C1 segment of cervical spinal cord (tissue), 14 donors: ENCODE measurements around the gene FAR2.
"Not testable (repeated sequence)": the region's sequence is repeated elsewhere in the genome, so short reads cannot be mapped to it uniquely, and the experiment has no call there.

Experiments used
- DNase-seq, 14 donors: peaks; one replicate each; lab custom pipeline; 2025; lab: John Stamatoyannopoulos, UW

FAR2 gene

GRCh38 chr12:29234552-29234951 lies 85.5 kb downstream of the FAR2 start:
- DNase-seq, result no peak

DNA sequence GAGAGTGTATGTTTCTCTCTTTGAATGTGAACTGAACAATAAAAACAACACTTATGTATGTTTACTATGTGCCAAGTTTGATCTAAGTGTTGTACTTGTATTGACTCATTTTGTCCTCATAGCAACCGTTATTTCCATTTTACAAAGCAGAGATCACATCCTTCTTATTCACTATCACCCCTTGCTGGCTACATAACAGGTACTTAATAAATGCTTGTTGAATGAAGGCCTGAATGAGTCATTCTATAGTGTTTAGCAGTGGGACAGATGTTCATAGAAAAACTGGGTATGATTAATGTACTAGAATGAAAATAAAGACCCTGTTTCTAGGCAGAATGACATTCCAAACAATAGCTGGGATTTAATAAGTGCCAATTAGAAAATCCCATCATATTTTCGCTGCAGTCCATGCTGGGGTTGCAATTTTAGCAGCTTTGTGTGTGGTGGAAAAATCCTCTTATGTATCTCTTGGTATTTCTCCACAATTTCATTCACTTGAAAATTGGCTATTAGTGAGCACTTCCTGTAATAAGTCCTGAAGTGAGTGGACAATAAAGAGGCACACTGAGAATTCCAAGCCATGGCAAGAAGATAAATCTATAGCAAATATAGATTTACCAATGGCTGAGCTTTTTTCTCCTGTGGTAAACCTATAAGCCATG lies 86.0 kb downstream of the FAR2 start:
- DNase-seq, result no peak

- DNase-seq, result no peak
Observed at GRCh38 chr12:29238822-29239291, 89.8 kb downstream of the FAR2 start.

DNA sequence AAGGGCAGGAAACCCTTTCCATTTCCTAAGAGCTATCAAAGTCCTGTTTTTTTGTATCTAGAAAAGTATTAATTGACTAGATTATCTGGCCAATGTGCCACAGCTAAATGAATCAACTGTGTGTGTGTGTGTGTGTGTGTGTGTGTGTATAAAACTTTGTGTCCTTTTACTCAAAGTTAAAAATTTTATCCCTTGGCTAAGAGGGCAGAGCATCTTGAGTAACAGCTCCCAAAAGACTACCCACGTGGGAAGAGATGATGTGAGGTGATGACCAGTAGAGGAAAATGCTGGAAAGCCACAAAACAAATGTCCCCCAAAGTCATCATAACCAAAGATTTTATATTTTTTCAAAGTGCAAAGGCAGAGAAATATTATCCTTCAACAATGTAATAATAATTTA lies 90.3 kb downstream of the FAR2 start:
- DNase-seq, result no peak

DNA sequence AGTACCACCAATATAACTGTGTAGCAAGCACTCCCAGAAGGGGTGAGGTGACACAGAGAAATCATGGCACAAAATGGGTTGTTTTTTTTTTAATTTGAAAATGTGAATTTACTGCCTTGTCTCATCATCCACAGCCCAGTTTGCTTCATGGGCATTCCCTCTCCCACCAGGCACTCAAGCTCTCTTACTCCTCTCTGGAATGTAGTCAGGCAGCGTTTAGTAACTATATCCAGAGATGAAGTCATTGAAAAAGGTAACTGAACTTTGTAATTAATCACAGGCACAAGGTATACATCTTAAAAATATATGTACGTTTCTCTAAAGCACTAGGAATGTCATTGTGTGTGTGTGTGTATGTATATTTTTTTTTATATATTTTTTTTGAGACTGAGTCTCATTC lies 91.4 kb downstream of the FAR2 start:
- DNase-seq, result no peak

GRCh38 chr12:29241821-29242591 lies 92.9 kb downstream of the FAR2 start:
- peak in 5 of 14 donors; percentile 4 to 23 (median 9) for DNase-seq

- no peak for DNase-seq
Observed at GRCh38 chr12:29242921-29243431, 93.9 kb downstream of the FAR2 start.

DNA sequence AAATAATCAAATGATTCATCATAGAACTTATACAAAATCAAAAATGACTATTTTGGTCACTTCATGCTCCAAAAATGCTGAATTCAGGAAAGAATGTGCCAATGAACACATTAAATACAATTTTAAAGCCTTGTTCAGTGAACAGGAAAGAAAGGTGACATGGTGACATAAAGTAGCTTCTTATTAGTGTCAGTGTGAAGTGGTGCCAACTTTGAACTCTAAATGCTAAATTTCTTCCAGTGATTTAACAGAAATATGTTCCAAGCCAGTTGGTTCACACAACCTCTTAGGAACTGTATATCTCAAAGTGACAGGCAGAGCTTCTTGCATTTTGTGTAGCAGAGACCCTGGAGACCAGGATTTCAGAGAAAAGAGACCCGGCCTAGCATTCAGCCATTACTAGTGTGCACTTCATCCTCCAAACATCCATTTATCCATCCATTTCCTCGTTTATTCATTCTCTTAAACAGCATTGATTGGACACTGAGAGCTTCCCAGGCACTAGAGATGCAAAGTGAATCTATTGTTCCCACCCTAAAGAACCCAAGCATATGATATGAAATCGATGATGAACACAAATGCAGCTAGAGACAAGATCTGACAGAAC lies 95.2 kb downstream of the FAR2 start:
- no peak for DNase-seq

GRCh38 chr12:29245246-29245645 lies 96.2 kb downstream of the FAR2 start:
- no peak for DNase-seq

- no peak for DNase-seq
Observed at GRCh38 chr12:29249930-29250329, 100.9 kb downstream of the FAR2 start.

DNA sequence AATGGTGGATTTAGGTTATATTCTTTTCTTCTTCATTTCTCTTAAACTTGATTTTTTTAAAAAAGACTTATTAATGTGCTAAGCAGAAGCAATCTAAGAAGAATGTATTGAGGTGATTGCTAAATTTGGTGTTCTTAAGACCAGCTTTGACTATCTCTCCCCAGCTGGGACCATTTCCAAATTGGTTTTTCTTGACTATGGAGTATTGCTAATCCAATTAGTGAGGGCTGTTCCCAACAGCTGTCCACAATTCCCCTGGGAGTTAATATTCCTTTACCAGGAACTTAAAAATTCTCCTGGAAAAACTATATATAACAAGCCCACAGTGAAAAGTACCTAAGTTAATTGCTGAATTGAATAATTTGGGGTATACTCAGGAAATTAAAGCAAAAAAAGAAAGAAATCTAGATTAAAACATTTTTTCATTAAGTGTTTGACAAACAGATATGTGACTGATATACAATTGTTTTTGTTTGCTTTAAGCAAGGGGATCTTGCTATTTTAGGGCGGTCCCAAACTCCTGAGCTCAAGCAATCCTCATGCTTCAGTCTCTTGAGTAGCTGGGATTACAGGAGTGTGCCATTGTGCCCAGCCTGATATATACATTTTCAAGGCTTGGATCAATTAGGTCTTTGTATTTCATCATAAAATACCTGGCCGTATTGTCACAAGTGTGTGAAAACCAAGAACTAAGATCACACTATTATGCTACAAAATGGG lies 105.0 kb downstream of the FAR2 start:
- no peak for DNase-seq

DNA sequence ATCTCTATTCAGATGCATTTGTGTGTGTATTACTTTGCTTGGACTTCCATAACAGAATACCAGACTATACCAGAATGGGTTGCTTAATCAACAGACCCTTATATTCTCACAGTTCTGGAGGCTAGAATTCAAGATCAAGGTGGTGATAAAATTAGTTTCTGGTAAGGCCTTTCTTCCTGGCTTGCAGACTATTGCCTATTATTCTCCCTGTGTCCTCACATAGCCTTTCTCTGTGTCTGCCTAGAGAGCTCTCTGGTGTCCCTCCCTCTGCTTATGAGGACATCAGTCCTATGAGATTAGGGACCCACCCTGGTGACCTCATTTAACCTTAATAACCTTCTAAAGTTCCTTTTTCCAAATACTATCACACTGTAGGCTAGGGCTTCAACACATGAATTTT lies 106.0 kb downstream of the FAR2 start:
- DNase-seq, result no peak

GRCh38 chr12:29256598-29256997 lies 107.5 kb downstream of the FAR2 start:
- no peak for DNase-seq

DNA sequence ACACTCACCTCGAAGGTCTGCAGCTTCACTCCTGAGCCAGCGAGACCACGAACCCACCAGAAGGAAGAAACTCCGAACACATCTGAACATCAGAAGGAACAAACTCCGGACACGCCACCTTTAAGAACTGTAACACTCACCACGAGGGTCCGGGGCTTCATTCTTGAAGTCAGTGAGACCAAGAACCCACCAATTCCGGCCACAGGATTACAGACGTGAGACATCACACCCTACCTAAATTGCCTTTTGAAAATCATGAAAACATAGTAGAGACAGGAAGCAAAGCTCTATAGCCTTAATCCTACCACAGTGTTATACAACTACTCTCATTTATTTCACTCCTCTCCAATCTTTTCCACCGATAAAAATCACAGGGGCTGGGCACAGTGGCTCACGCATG lies 108.6 kb downstream of the FAR2 start:
- DNase-seq, result not testable (repeated sequence)

GRCh38 chr12:29264424-29264823 lies 115.3 kb downstream of the FAR2 start:
- DNase-seq, result no peak

DNA sequence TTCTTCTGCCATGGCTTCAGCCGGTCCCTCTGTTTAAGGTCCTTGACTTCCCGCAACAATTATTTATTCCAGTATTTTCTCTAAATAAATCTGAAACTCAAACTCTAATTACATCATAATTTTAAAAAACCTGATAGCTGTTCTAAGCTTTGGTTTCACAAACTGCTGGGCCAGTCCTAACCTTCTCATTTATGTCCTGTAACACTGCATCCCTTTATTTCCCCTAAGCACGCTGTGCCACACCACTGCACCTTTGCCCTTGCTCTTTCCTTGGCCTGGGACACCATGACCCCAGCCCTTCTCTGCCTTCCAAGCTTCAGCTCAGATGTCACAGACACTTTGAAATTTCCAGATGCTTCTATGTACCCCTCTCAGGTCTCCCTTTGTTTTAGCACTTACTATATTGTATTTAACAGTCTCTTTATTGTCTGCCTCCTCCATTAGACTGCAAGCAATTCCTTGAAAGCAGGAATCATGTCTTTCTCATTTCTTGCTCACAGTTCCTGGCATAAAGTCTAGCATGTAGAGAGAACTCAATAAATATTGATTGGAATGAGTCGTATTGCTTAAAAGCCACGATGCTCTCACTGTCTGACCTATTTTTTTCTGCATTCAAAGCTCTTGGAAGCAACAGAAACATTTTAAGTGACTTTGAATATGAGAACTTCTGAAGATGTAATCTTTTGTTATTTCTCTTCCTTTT lies 120.8 kb downstream of the FAR2 start:
- no peak for DNase-seq

- DNase-seq, result no peak
Observed at GRCh38 chr12:29270446-29270845, 121.4 kb downstream of the FAR2 start.

GRCh38 chr12:29273178-29273843 lies 124.2 kb downstream of the FAR2 start:
- no peak for DNase-seq

DNA sequence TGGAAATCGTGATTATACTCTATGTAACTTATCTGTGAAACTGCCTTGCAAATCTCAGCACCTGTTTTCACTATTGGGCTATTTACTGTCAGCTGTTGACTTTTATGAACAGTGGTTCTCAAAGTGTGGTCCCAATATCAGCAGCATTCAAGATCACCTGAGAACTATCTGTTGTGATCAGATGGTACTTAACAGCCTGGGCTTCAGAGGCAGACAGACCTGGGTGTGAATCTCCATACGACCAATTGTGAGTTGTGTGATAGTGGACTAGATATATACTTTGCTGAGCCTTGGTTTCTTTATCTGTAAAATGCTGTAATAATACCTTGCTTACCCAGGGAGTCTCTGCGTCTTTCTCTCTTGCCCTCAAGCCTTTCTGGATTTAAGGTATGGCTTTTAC lies 126.8 kb downstream of the FAR2 start:
- no peak for DNase-seq

GRCh38 chr12:29277231-29277630 lies 128.2 kb downstream of the FAR2 start:
- no peak for DNase-seq
